ENCODE data around the gene CSNK2A1.

CSNK2A1 gene

DNA sequence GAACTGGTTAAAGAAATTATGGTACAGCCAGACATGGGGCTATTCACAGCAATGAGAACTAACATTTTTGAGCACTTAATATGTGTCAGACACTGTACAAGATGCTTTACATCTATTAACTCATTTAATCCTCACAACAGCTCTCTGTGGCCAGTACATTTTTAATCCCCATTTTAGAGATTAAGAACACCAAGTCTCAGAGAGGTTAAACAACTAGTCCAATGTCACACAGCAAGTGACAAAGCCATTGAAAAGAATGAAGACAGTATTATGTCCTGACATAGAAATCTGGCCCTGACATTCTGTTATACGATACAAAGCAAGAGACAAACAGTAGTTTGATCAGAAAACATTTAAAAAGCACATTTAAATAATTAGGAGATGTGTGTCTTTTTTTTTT is 3.8 kb upstream of the CSNK2A1 start:
- TF ChIP-seq TAF1 (IDR thresholded peaks at IDR 0.05; ENCODE audit: borderline replicate concordance, insufficient read depth, low read length) (no peak), POLR2AphosphoS5 (IDR thresholded peaks at IDR 0.05; ENCODE audit: low read depth, low read length) (no peak)

DNA sequence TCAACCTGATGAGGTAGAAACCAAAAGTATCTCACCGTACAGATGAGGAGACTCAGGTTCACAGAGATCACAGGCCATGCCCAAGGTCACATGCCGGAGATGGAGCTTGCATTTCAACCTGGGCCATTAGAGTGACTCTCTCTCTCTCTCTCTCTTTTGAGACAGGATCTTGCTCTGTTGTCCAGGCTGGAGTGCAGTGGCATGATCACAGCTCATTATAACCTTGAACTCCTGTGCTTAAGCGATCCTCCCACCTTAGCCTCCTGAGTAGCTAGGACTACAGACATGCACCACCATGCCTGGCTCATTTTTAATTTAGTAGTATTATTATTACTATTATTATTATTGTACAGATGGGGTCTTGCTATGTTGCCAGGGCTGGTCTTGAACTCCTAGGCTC is 2.8 kb upstream of the CSNK2A1 start:
- TF ChIP-seq TAF1 (IDR thresholded peaks at IDR 0.05; ENCODE audit: borderline replicate concordance, insufficient read depth, low read length), result no peak
- TF ChIP-seq SIN3A (IDR thresholded peaks at IDR 0.05; ENCODE audit: borderline replicate concordance, insufficient read depth, low read length), result no peak
- TF ChIP-seq, protein P1, sequence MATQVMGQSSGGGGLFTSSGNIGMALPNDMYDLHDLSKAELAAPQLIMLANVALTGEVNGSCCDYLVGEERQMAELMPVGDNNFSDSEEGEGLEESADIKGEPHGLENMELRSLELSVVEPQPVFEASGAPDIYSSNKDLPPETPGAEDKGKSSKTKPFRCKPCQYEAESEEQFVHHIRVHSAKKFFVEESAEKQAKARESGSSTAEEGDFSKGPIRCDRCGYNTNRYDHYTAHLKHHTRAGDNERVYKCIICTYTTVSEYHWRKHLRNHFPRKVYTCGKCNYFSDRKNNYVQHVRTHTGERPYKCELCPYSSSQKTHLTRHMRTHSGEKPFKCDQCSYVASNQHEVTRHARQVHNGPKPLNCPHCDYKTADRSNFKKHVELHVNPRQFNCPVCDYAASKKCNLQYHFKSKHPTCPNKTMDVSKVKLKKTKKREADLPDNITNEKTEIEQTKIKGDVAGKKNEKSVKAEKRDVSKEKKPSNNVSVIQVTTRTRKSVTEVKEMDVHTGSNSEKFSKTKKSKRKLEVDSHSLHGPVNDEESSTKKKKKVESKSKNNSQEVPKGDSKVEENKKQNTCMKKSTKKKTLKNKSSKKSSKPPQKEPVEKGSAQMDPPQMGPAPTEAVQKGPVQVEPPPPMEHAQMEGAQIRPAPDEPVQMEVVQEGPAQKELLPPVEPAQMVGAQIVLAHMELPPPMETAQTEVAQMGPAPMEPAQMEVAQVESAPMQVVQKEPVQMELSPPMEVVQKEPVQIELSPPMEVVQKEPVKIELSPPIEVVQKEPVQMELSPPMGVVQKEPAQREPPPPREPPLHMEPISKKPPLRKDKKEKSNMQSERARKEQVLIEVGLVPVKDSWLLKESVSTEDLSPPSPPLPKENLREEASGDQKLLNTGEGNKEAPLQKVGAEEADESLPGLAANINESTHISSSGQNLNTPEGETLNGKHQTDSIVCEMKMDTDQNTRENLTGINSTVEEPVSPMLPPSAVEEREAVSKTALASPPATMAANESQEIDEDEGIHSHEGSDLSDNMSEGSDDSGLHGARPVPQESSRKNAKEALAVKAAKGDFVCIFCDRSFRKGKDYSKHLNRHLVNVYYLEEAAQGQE (IDR thresholded peaks at IDR 0.05; ENCODE audit: insufficient read depth in 1 of 2, low read depth in 2 of 2, low read length in 2 of 2), result no peak
- no peak for TF ChIP-seq POLR2AphosphoS5 (IDR thresholded peaks at IDR 0.05; ENCODE audit: low read depth, low read length)
- no peak for TF ChIP-seq FOXP2 (optimal IDR thresholded peaks at IDR 0.05; ENCODE audit: borderline replicate concordance, extremely low read depth, extremely low read length, insufficient read depth)

DNA sequence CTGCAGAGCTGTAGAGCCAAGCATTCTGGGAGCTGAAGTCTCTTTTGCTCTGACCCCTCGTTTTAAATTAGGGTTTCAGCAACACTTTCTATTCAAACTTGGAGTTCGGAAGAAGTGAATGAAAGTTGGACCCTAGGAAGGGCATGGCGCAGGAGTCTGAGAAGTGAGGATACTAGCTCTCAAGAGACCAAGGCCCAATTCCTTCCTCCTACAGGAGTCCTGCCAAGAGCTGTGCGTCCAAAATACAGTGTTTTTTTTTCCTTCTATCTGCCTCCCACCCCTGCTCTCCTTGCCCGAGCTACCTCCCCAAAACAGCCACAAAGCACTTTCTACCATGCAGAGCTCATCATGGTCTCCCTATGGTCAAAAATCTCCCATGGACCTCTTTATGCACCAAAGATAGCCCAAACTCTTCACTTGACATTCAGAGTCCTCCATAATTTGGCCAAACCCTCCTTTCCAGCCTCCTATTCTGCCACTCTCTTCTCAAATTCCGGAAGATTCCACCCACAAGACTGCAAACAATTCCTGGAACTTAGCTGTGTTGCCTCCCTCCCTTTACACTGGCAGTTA is 649 bp upstream of the CSNK2A1 start:
- TF ChIP-seq POLR2AphosphoS5 (IDR thresholded peaks at IDR 0.05; ENCODE audit: low read depth, low read length), result no peak
- TF ChIP-seq FOXP2 (optimal IDR thresholded peaks at IDR 0.05; ENCODE audit: borderline replicate concordance, extremely low read depth, extremely low read length, insufficient read depth), result no peak

DNA sequence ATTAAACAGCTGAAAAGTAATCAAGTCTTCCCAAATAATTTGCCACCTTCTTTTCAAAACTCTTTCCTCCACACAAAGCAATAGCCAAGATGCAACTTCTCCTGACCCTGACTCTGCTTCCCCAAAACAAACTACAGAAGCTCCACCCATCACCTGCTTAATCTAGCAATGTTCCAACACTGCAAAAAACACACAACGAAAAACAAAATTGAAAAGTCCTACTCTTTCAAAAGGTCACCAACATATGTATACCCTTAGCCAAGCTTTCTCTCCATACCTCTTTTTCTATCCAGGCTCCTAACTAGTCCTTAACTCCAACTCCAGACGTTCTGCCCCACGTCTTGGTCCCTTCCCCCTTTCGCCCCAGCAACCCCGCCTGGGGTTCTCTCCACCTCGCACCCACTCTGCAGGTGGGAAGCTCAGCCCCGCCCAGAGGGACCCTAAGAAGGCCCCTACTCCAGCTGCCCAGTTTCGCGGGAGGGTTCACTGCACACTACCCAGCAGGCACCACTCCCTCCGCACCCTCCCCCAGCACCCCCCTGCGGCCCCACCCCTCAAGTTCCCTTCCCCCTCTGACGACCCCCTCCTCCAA is 717 bp downstream of the CSNK2A1 start:
- no peak for TF ChIP-seq SIN3A (IDR thresholded peaks at IDR 0.05; ENCODE audit: borderline replicate concordance, insufficient read depth, low read length)
- no peak for TF ChIP-seq FOXP2 (optimal IDR thresholded peaks at IDR 0.05; ENCODE audit: borderline replicate concordance, extremely low read depth, extremely low read length, insufficient read depth)
- TF ChIP-seq TAF1 (IDR thresholded peaks at IDR 0.05; ENCODE audit: borderline replicate concordance, insufficient read depth, low read length), result no peak
- TF ChIP-seq, protein P1 (IDR thresholded peaks at IDR 0.05; ENCODE audit: insufficient read depth in 1 of 2, low read depth in 2 of 2, low read length in 2 of 2), result no peak
- TF ChIP-seq POLR2AphosphoS5 (IDR thresholded peaks at IDR 0.05; ENCODE audit: low read depth, low read length), result no peak

DNA sequence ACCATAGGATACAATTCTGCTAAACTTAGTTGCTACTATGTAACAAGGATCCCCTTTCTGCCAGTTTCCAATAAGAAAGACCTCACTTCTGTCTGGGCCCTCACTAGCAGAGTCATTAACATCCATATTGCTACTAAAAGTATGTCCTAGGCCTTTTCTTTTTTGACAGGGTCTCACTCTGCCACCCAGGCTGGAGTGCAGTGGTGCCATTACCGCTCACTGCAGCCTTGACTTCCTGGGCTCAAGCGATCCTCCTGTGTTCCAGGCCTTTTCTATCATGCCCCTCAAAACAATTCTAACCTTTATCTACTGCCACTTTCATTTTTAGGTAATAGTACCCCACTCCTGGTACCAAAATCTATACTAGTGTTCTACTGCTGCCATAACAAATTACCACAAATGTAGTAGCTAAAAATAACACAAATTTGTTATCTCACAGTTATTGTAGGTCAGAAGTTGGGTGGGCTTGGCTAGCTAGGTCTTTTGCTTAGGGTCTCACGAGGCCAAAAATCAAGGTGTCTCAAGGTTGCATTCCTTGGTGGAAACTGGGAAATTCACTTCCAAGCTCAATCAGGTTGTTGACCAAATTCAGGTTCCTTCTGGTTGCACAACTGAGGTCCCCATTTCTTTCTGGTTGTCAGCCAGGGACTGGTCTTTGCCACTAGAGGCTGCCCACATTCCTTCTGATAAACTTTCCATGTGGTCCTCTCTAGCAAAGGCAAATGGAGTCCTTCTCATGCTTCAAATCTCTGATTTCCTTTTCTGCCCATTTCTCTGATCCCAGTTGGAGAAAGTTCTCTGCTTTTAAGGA is 3.0 kb downstream of the CSNK2A1 start:
- TF ChIP-seq FOXP2 (optimal IDR thresholded peaks at IDR 0.05; ENCODE audit: borderline replicate concordance, extremely low read depth, extremely low read length, insufficient read depth) (no peak), TAF1 (IDR thresholded peaks at IDR 0.05; ENCODE audit: borderline replicate concordance, insufficient read depth, low read length) (no peak), POLR2AphosphoS5 (IDR thresholded peaks at IDR 0.05; ENCODE audit: low read depth, low read length) (no peak), SIN3A (IDR thresholded peaks at IDR 0.05; ENCODE audit: borderline replicate concordance, insufficient read depth, low read length) (no peak)
- TF ChIP-seq, protein P1 (IDR thresholded peaks at IDR 0.05; ENCODE audit: insufficient read depth in 1 of 2, low read depth in 2 of 2, low read length in 2 of 2), result no peak

DNA sequence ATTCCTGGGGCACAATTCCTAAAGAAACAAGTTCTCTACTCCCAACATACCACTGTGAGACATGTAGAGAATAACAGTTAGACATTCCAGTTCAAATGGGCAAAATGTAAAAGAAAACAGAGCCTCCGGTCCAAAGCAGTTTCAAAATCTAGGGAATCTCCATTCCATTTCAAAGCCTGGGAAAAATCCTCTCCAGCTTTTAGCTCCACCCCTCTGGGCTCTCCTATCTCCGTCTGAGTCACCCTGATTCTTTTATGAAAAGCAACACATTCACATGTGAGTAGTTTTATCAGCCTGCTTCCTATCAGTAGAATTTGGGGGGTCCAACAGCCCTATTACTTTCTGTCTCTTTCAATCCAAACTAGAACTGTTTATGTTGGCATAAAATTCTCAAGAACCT is 3.7 kb downstream of the CSNK2A1 start:
- TF ChIP-seq POLR2AphosphoS5 (IDR thresholded peaks at IDR 0.05; ENCODE audit: low read depth, low read length) (no peak), FOXP2 (optimal IDR thresholded peaks at IDR 0.05; ENCODE audit: borderline replicate concordance, extremely low read depth, extremely low read length, insufficient read depth) (no peak), TAF1 (IDR thresholded peaks at IDR 0.05; ENCODE audit: borderline replicate concordance, insufficient read depth, low read length) (no peak), SIN3A (IDR thresholded peaks at IDR 0.05; ENCODE audit: borderline replicate concordance, insufficient read depth, low read length) (no peak)
- TF ChIP-seq, protein P1 (IDR thresholded peaks at IDR 0.05; ENCODE audit: insufficient read depth in 1 of 2, low read depth in 2 of 2, low read length in 2 of 2), result no peak

Data from PFSK-1 (cell line).